Measurements from ENCODE around the gene SEMA3F. TPM values are rescaled to one million over a fixed set of nuclear protein-coding genes. Genes with fewer than 3 reads are reported as not detected.

Gene SEMA3F
- total and polyA plus RNA-seq, 4 donors, result 0.60 to 4.8 (median 2.1) TPM

GRCh38 chr3:50207359-50208042, 52.4 kb downstream of the SEMA3F start:
- 42% methylated on average over 17 of the region's 17 CpGs for WGBS
- H3K9me3 ChIP-seq (ENCODE audit: control insufficient read depth in 4 of 4, low read length in 3 of 4), result no peaks in the 10 kb centered on the region
- no peaks in the 10 kb centered on the region for H3K27me3 ChIP-seq (ENCODE audit: control insufficient read depth in 4 of 4, insufficient read depth in 4 of 4, low read length in 3 of 4)
- peak overlapping the region; percentile 38 to 77 (median 50) for H3K4me3 ChIP-seq (ENCODE audit: low read depth in 1 of 3, low read length in 3 of 3)
- H3K36me3 ChIP-seq (ENCODE audit: control insufficient read depth in 4 of 4, insufficient read depth in 3 of 4, low read depth in 1 of 4, low read length in 3 of 4), result no peaks in the 10 kb centered on the region
- peaks cover 37 to 88% (median 75%) of the 10 kb centered on the region in 4 donors for H3K4me1 ChIP-seq (ENCODE audit: control insufficient read depth in 4 of 4, insufficient read depth in 4 of 4, low read length in 3 of 4)
- peak overlapping the region; percentile 33 to 67 for H3K9ac ChIP-seq (ENCODE audit: low read depth in 1 of 2, low read length in 2 of 2)
- DNase-seq (ENCODE audit: low spot score), result no peak
- peak overlapping the region; percentile 95 to 96 for H3K27ac ChIP-seq (ENCODE audit: low read depth in 1 of 2, low read length in 2 of 2)
- no peak for TF ChIP-seq NR2F2 (IDR thresholded peaks at IDR 0.05)
- peak; percentile 57 to 71 for TF ChIP-seq HNF4A (conservative IDR thresholded peaks at IDR 0.05)
- TF ChIP-seq YY1 (IDR thresholded peaks at IDR 0.05), result no peak
- no peak for TF ChIP-seq HNF4G (IDR thresholded peaks at IDR 0.05)
- peak; percentile 50 for TF ChIP-seq SP1 (IDR thresholded peaks at IDR 0.05)
- no peak for TF ChIP-seq JUND (IDR thresholded peaks at IDR 0.05)
- no peak for TF ChIP-seq RAD21 (IDR thresholded peaks at IDR 0.05)
- no peak for TF ChIP-seq FOXA1 (IDR thresholded peaks at IDR 0.05)
- no peak for TF ChIP-seq ATF3 (IDR thresholded peaks at IDR 0.05)
- TF ChIP-seq RXRA (IDR thresholded peaks at IDR 0.05), result peak; percentile 22 to 41
- TF ChIP-seq MAX (IDR thresholded peaks at IDR 0.05), result no peak
- TF ChIP-seq ZBTB33 (IDR thresholded peaks at IDR 0.05), result no peak
- TF ChIP-seq REST (IDR thresholded peaks at IDR 0.05), result no peak
- no peak for TF ChIP-seq FOXA2 (IDR thresholded peaks at IDR 0.05)
- no peak for TF ChIP-seq EGR1 (IDR thresholded peaks at IDR 0.05; ENCODE audit: low read depth in 2 of 2)

GRCh38 chr3:50208677-50209344, 53.7 kb downstream of the SEMA3F start:
- 37% methylated on average over 14 of the region's 14 CpGs for WGBS
- no peaks in the 10 kb centered on the region for H3K9me3 ChIP-seq (ENCODE audit: control insufficient read depth in 4 of 4, low read length in 3 of 4)
- peak; percentile 62 for DNase-seq (ENCODE audit: low spot score)
- peak overlapping the region in 2 of 3 donors; percentile 20 to 29 for H3K4me3 ChIP-seq (ENCODE audit: low read depth in 1 of 3, low read length in 3 of 3)
- H3K4me1 ChIP-seq (ENCODE audit: control insufficient read depth in 4 of 4, insufficient read depth in 4 of 4, low read length in 3 of 4), result peaks cover 39 to 88% (median 76%) of the 10 kb centered on the region in 4 donors
- peak overlapping the region; percentile 1 to 85 for H3K9ac ChIP-seq (ENCODE audit: low read depth in 1 of 2, low read length in 2 of 2)
- H3K36me3 ChIP-seq (ENCODE audit: control insufficient read depth in 4 of 4, insufficient read depth in 3 of 4, low read depth in 1 of 4, low read length in 3 of 4), result no peaks in the 10 kb centered on the region
- H3K27me3 ChIP-seq (ENCODE audit: control insufficient read depth in 4 of 4, insufficient read depth in 4 of 4, low read length in 3 of 4), result no peaks in the 10 kb centered on the region
- peak overlapping the region; percentile 76 to 95 for H3K27ac ChIP-seq (ENCODE audit: low read depth in 1 of 2, low read length in 2 of 2)
- TF ChIP-seq FOXA2 (IDR thresholded peaks at IDR 0.05) (no peak), RAD21 (IDR thresholded peaks at IDR 0.05) (peak in 1 of 2 donors; percentile 5), YY1 (IDR thresholded peaks at IDR 0.05) (no peak), EGR1 (IDR thresholded peaks at IDR 0.05; ENCODE audit: low read depth in 2 of 2) (no peak), ATF3 (IDR thresholded peaks at IDR 0.05) (no peak), RXRA (IDR thresholded peaks at IDR 0.05) (peak; percentile 53 to 74), HNF4A (conservative IDR thresholded peaks at IDR 0.05) (peak; percentile 75 to 83), FOXA1 (IDR thresholded peaks at IDR 0.05) (no peak), CTCF (IDR thresholded peaks at IDR 0.05; ENCODE audit: low read depth, low read length, missing input control) (no peak), TAF1 (conservative IDR thresholded peaks at IDR 0.05) (no peak), HNF4G (IDR thresholded peaks at IDR 0.05) (peak; percentile 25), SP1 (IDR thresholded peaks at IDR 0.05) (peak; percentile 55), GABPA (IDR thresholded peaks at IDR 0.05 in 1 of 2, conservative IDR thresholded peaks at IDR 0.05 in 1 of 2) (no peak), JUND (IDR thresholded peaks at IDR 0.05) (no peak), MAX (IDR thresholded peaks at IDR 0.05) (no peak)

All from liver (tissue), 9 donors.